ENCODE results near the gene PPM1H.

The PPM1H gene

DNA sequence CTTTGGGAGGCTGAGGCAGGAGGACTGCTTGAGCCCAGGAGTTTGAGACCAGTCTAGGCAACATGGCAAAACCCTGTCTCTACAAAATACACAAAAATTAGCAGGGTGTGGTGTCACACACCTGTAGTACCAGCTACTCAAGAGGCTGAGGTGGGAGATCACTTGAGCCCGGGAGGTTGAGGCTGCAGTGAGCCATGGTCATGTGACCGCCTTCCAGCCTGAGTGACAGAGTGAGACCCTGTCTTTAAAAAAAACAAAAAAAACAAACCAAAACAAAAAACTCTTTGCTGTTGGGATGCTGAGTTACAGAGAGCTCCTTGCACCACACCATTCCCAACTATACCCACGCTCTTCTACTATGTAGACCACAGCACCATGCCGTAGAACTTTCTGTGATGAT, 221.2 kb downstream of the PPM1H start:
- DNase-seq (ENCODE audit: low spot score): no peak

DNA sequence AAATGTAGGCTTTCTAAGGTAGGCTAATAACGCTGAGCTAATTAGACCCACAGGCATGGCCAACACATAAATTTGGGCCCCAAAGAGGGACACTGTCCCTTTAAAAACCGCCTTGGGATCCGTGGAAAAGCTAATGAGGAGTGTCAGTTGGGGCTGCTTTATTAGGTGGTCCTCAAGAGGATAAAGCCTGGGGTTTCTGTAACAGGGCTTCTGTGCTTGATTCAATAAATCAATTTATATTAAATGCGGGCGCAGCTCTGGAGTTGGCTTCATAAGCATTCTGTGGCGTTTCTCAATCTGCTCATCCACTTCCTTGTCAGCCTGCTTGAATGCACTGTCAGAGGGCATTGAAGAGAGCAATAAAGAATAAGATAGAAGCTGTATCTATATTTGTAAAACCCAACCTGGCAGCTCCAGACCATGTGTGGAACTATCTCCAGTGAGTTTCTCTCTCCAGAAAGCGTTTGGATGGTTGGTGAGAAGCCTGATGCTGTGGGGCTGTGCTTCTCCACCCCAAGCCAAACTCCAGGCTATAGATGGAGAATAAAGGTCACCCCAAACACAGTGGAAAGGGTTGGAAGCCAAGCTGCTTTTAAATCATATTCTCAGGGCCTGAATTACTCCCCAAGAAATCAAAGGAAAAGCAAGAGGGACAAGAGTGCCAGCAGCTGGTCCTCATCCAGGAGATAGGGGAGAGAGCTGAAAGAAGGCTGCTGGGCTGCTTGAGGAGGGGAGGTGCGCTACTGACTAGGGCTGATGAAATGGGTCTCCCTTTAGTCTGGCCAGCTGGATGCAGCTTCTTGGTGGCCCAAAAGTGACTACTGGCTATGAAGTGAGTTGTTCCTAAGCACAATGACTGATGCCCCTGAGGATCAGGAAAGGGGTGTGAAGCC, 222.0 kb downstream of the PPM1H start:
- DNase-seq (ENCODE audit: low spot score): no peak

DNA sequence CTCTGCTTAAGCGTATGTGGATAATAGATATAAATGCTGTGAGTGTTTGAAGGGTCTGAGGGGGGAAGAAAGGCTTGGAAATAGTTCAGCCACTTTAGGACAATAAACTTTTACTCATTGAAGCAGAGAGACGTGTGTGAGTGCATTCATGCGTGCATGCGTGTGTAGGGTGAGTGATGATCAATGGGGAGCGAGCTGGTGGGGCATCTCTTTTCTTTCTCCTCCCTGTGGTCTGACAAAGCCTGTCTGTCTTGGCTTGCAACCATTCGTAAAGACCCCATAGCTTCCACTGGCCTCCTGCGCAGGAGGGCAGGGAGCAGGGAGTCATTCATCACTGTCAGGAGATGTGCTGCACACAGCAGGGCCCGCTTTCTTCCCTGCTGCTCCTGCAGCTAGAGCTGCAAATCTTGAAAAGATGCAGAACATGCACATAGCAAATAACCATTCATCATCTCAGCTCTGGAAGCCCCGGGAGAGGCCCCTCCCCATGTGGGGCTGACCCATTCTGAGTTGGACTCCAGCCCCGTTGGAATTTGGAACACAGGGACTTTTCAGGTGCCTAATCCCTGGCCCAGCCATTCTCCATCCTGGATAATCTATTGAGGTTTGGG, 223.2 kb downstream of the PPM1H start:
- DNase-seq (ENCODE audit: low spot score): no peak

DNA sequence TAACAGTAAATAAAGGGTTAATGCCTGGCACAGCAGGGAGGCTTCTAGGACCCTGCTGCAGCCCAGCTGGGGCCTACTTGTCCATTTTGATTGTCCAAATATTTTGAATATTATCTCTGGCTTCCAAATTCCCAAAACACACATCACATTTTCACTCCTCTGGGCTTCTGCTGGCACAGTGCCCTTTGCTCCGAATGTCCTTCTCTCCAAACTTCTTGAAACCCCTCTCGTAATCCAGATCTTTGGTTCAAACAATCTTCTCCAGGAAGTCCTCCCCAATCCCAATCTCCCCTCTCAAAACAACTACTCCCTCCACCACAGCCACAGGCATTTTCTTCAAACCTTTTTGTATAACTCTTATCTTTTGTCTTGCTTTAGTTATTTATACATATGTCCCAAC, 225.6 kb downstream of the PPM1H start:
- no peak for DNase-seq (ENCODE audit: low spot score)

DNA sequence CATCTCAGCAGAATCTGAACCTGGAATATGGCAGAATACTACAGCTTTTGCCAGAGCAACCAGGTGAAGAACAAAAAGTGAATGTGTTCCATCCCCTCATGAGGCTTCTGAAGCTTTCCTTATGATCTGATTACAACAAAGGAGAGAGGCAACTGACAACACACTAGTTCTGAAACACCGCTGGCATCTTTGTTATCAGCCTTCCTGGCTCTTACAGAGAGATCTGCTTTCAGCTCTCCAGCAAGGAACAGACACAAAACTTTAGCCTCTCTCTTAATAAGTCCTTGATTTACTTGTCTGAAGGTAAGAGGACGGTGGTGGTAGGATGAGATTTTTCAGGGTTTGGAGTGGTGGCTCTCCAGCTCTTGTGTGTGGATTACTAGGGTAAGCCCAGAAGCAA, 227.0 kb downstream of the PPM1H start:
- no peak for DNase-seq (ENCODE audit: low spot score)

DNA sequence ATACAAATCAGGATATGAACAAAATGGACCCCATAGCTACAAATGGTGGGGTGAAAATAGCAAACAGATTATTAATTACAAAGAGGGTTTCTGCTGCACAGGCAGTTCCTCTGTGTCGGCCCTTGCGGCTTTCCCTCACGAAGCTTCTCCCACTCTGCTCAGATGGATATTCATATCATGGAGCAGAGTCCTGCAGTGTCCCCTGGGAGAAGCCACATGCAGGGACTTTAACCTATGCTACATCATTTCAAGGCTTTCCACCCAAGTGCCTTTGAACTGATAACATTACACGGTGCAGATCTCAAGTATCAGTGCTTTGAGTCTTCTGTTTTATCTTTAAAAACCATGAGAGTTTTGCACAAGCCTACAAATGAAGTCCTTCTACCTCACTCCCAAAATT, 229.1 kb downstream of the PPM1H start:
- no peak for DNase-seq (ENCODE audit: low spot score)

DNA sequence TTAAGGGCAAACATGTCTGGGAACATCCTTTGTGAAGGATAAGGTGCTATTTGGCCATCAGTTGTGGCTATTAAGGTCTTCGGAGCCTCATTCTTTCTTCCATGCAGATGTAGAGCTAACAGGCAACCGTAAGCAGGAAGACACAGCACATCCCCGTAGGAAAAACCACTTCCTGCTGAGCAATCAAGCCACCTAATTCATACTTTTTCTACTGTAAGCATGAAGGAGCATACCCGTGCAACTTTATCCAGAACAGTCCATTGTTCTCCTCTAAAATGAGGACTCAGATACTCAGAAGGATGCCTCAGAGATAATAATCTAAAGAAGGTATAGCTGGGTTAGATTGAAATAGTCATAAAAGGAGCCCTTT, 232.0 kb downstream of the PPM1H start:
- no peak for DNase-seq (ENCODE audit: low spot score)

DNA sequence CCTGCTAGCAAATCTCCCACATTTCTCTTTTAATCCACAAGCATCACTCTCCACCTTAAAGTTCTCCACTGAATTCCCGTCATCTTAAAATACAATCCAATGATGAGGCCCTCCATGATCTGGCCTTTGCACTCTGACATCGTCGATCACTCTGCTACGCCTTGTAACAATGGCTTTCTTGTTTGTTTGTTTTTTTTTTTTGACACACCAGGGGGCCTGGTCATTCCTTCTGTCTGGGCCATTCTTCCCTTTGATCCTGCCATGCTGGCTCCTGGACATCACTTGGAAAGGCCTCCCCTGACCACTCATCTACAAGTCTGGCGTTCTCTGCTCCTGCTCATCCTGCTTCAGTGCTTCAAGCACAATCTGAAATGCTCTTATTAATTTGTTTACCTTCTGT, 233.5 kb downstream of the PPM1H start:
- no peak for DNase-seq (ENCODE audit: low spot score)

DNA sequence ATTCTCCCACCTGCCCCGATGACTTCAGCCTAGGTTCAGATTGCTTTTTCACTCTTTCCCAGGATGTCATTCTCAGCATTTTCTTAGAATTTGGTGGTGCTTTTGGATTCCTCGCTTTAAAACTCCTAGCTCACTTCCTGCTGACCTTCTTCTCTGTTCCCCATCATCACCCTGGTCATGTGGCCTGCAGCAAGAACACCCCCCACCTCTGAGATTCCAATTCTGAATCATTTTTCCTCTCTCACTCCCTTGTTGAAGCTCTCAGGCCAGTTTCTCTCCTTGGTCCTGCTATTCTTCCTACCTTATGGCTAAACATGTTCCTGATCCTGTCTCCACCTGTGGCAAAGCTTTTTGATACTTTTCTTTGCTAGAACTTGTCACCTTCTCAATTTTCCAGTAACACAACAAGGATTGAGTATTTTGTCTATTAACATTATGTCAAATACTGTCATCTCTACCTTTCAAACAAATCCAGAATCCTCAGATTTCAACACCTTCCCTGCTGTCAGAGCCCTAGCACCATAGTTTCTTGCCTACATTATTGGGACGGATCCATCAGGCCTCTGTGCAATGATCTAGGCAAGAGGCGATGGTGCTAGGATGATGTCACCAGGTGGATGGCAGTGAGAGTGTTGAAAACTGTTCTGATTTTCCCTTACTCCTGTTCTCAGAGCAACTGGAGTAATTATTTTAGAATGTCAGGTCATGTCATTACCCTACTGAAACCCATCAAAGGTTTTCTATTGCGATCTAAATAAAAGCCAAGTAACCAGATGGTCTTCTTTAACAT, 234.7 kb downstream of the PPM1H start:
- no peak for DNase-seq (ENCODE audit: low spot score)

DNA sequence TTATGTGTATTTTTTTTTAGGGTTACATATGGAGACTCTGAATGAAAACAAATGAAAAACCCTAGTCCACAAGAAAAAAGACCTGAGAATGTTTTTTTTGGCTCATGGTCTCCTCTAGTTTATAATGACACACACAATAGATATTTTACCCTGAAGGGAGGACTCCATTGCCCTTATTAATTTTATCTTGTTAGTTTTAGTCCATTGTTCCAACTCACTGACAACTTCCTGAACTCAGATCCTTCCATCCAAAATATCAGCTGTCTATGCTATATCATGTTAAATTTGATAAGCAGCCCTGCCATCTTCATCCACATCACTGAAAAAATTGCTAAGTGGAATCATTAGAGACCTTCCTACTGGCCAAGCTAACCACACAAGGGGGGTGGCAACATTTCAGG, 236.2 kb downstream of the PPM1H start:
- DNase-seq (ENCODE audit: low spot score): no peak

DNA sequence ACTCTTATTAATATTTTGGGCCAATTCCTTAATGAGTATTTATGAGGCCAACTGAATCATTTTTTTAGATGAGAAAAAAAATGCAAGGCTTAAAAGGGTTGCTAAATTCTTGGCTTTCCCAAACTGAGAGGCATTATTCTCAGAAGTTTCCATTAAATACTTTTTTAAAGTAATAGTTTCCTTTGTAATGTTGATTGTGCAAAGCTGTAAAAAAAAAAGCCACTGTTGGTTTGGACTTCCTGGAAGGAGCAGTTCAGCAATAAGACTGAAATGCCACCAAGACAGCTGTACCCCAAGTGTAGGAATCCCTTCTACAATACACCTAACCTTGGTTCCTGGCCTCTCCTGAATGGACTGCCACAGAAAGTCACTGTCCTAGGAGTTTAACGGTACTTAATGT, 237.1 kb downstream of the PPM1H start:
- DNase-seq (ENCODE audit: low spot score): no peak

DNA sequence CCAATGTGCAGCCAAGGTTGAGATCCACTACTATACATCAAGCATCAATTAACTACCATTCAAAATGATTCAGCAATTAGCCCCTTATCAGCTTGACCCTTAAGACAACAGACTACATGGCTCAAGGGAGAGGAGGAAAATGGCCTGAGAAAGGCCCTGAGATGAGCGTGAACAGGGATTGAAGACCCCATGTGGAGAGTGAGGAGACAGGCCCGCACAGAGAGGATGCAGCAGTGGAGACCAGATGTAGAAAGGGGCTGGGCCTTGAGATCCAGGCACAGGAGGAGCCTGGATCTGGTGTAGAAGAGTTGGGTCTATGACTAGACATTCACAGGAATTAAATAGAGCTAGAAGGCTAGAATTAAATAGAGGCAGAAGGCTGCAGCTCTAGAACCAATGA, 239.3 kb downstream of the PPM1H start:
- DNase-seq (ENCODE audit: low spot score): no peak

DNA sequence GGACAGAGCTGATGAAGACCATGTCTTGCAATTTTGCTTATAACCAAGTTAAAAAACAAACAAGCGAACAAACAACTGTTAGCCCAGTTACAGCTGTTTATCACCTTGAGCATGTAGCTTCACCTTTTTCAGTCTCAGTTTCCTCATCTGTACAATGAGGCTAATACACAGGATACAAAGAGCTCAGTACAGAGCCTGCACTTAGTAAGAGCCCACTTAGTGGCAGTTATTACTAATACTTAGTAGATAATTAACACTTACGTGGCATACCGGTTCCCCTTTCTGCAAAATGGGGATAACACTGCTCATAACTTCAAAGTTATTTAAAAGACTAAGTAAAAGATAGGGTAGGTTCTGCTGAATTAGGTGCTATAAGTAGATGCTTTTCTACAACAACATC, 240.3 kb downstream of the PPM1H start:
- DNase-seq (ENCODE audit: low spot score): no peak

DNA sequence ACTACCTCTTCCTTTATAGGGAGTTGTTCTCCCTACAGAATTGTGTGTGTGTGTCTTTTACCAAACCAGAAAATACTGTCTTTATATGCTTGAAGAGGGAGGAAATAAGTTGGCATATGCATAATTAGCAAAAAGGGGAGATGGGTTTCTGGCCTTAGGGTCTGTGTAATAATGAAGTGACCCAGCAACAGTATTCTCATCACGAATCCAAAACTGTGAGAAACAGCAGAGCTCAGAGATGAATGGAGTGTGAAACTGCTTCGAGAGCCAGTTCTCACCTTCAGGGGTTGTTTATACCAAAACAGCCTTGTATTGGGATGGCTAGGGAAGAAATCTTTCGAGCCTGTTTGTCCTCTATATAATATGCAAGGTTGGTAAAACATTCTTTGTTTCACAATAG, 240.8 kb downstream of the PPM1H start:
- DNase-seq (ENCODE audit: low spot score): no peak

DNA sequence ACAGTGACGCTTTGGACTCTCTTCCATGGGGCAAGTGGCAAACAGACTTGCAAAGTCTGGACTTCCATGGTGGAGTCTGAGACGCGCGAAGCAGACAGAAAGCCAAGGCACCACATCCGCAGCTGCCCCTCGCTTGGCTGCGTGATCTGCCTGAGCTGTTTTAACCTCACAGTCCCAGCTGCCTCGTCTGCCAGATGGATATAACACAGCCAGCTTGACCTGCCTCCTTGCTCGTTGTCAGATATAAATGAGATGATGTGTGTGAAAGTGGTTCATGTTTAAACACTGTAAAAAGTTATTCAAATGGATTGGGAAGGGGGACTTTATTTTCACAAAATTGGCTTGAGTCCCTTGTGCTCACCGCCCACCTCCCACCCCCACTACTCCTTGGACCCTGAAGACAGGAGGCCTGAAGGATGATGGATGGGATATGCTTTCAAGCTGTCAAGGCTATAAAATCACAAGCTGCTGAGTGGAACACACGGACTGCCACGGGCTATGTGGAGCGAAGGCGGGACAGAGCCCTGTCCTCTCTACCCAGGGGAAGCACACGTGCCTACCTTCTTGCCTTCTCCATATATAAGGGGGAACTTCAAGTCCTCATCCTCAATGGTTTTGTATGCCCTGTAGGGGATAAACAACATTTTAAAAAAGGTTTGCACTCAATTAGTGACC, 241.4 kb downstream of the PPM1H start:
- no peak for DNase-seq (ENCODE audit: low spot score)

DNA sequence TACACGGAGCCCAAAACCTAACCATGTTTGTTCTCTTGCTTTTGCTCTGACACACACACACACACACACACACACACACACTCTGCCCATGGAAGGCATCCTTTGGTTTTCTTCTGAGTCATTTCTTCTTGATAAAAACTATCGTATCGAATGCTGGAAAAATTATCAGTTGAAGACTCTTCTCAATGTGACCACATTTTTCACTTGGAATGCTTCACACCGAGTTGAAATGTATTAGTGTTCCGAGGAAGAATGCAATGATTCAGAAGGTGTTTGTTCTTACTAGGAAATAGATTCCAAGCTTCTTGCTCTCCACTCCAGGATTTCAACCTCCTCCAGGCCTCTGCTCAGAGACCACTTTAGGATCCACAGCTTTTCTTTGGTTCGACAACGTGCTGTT, 242.1 kb downstream of the PPM1H start:
- DNase-seq (ENCODE audit: low spot score): no peak

DNA sequence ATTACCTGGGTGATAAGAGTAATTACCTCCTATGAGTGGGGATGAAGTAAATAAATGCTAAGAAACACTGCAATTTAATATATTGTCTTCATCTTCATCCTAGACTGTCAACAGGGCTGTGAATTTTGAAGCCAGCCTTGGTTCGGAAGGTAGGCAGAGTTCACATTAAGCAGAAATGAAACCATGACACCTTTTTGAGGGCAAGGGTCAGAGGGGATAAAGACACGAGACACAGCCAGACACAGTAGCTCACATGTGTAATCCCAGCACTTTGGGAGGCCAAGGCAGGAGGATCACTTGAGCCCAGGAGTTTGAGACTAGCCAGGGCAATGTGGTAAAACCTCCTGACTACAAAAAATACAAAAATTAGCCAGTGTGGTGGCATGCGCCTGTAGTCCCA, 243.6 kb downstream of the PPM1H start:
- DNase-seq (ENCODE audit: low spot score): no peak

DNA sequence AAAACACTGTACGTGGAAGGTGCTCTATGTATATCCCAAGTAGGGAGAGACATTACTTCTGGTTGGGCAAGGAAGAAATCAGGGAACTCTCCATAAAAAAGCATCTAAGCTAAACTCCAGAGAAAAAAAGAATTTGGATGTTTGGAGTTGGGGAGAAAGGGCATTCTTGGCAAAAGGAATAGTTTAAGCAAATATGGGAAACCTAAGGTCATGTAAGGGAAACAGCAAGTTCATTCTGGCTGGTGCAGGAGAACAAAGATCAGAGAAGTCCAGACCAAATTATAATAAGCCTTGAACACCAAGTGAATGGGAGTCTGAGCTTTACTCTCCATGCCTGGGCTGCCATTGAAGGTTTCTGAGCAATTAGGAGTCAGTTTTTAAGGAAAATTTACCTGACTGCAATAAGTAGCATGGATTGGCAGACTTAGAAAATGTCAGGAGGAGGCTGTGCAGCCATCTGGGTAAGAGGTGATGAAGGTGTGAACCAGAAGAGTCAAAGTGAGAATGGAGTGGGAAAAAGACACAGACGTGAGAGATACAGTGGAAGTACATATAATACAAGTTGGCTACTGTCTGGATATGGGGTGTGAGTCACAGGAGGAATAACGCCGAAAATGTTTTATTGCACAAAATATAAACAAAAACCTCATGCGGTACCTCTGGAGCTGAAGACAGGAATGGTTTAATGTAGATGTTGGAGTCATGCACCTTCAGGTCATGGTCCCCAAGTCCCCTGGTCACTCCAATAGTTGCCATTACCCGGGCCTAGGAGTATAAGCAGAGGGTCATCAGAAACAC, 245.7 kb downstream of the PPM1H start:
- DNase-seq (ENCODE audit: low spot score): no peak

DNA sequence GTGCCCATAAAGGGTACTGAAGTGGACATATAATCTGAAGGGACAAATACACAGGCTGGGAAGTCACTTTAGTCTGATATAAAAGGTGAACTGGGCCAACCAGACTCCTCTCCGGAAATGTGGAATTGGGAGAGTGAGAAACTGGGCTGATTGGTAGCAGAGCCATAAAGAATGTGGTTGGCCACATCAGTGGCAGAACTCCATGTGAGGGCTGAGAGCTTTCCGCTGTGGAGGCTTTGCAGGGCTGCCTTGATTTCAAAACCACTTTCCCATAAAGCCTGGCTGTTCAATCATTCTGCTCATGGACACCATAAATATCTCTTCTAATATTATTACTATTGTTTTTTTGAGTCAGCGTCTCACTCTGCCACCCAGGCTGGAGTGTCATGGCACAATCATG, 248.0 kb downstream of the PPM1H start:
- DNase-seq (ENCODE audit: low spot score): no peak

DNA sequence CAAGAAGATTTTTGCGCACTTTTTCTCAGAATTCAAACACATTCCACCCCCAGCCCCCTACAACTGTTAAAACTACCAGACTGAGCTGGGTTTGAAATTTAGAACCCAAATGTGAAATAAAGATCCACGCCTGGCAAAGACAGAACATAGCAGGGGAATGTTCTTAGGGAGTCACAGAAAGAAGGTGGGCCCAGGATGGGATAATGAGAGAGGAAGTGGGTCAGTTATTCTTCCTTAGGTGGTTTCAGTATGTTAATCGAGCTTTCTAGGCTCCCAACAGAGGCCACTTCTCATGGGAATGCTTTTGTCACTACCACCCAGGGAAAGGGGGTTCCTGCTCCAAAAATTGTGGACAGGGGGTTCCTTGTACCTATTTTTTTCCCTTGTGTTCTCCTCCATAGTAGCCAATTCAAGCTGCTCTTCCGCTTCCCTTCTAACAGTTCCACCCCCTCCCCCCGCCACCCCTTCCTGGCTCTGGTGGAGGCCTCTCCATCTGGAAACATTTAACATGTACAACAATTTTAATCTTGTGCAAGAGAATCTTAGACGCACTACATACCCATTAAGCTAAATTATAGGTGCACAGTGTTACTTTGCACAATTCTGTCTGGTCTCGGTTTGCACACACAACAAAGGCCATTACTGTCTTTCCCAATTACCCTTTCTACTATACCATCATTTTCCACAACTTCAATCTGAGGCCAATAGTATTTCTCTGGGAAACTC, 250.2 kb downstream of the PPM1H start:
- no peak for DNase-seq (ENCODE audit: low spot score)
